Esophagus muscularis mucosa (tissue), 4 donors: ENCODE measurements around the gene GATA3. TPM values are rescaled to one million over a fixed set of nuclear protein-coding genes. Genes with fewer than 3 reads are reported as not detected.

Source experiments
- DNase-seq: peaks from one replicate; pipeline ENCODE4 v3.0.0-alpha.2; 2017; ENCODE audit errors: extremely low spot score
- H3K27ac ChIP-seq, 4 donors: fragments of 200-600 bp; sonication (generic); replicated peaks in 1 of 4; 1 replicate in 3 of 4; 2 replicates in 1 of 4; pipeline ENCODE4 v1.5.1; 2016 to 2019; ENCODE audit warnings: mild to moderate bottlenecking in 1 of 4
- H3K27me3 ChIP-seq, 4 donors: fragments of 200-600 bp; sonication (generic); one replicate each; pipeline versions ENCODE4 v1.5.1 to v1.6.0; 2016 to 2019
- H3K36me3 ChIP-seq, 4 donors: fragments of 200-600 bp; sonication (generic); one replicate each; pipeline ENCODE4 v1.5.1; 2016 to 2019
- H3K4me1 ChIP-seq, 4 donors: fragments of 200-600 bp; sonication (generic); one replicate each; pipeline ENCODE4 v1.5.1; 2016 to 2019
- H3K4me3 ChIP-seq, 4 donors: fragments of 200-600 bp; sonication (generic); 1 replicate in 2 of 4; 2 replicates in 2 of 4; pipeline ENCODE4 v1.5.1; 2016 to 2019; ENCODE audit warnings: mild to moderate bottlenecking in 4 of 4, moderate library complexity in 1 of 4
- H3K9me3 ChIP-seq, 4 donors: fragments of 200-600 bp; sonication (generic); 1 replicate in 3 of 4; 2 replicates in 1 of 4; pipeline ENCODE4 v1.5.1; 2016 to 2019
- EP300 ChIP-seq: sonication (generic); formaldehyde crosslinking; IDR thresholded peaks from one replicate; pipeline ENCODE4 v1.6.1; 2017; ENCODE audit warnings: antibody characterized with exemption
- POLR2A ChIP-seq: fragments of 450-650 bp; IDR thresholded peaks from one replicate; pipeline ENCODE4 v1.6.1; 2017; ENCODE audit warnings: antibody characterized with exemption, moderate library complexity, mild to moderate bottlenecking, low read depth
- POLR2AphosphoS5 ChIP-seq, 2 donors: sonication (generic); formaldehyde crosslinking; IDR thresholded peaks; one replicate each; pipeline ENCODE4 v1.6.1; 2017; ENCODE audit warnings: antibody characterized with exemption in 2 of 2
- WGBS: methylation state at CpG from one replicate; pipeline ENCODE4 v1.1.5; 2018; 5-methylcytosine and 5-hydroxymethylcytosine counted together
- intact Hi-C: fragments of 100-400 bp; cut with DNase I; formaldehyde crosslinking; loops from one replicate; pipeline ENCODE4 v1.15.1; 2023
- total RNA-seq, 4 donors: library from RNA; depleted of rRNA; stranded (reverse); fragments of >200 nt; gene quantifications; one replicate each; pipeline versions ENCODE4 v1.1.0 to v1.2.1, GENCODE V29; 2016
- TF ChIP-seq, protein P1 (sequence below), 3 experiments: fragments of 200-600 bp in 2 of 3; fragments of 450-650 bp in 1 of 3; sonication (generic) in 2 of 3; IDR thresholded peaks; one replicate each; pipeline ENCODE4 v1.5.1; 2017 to 2019; ENCODE audit warnings: antibody characterized with exemption in 3 of 3, mild to moderate bottlenecking in 2 of 3, moderate library complexity in 1 of 3

The GATA3 gene
- total RNA-seq, 4 donors from 2014 or later: 0.19 to 0.46 (median 0.33) TPM; not detected in 1

DNA sequence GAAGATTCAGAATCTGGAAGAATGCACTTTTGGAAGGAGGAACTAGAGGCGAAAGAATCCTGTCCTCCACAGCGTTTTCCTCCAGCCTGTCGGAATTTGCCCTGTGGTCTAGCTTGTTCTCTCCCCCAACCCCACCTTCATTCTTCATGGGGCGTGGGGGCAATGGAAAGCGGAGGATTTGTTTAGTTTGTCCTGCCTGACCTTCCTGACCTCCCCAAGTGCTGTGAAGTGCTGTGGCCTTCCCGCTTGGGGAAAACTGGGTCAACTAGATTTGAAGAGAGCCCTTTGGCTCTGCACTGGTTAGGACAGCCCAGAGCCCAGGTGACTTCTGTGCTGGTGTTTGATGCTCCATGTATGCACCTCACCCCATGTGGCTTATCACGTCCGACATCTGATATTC is 49.1 kb downstream of the GATA3 start:
- TF ChIP-seq, protein P1, sequence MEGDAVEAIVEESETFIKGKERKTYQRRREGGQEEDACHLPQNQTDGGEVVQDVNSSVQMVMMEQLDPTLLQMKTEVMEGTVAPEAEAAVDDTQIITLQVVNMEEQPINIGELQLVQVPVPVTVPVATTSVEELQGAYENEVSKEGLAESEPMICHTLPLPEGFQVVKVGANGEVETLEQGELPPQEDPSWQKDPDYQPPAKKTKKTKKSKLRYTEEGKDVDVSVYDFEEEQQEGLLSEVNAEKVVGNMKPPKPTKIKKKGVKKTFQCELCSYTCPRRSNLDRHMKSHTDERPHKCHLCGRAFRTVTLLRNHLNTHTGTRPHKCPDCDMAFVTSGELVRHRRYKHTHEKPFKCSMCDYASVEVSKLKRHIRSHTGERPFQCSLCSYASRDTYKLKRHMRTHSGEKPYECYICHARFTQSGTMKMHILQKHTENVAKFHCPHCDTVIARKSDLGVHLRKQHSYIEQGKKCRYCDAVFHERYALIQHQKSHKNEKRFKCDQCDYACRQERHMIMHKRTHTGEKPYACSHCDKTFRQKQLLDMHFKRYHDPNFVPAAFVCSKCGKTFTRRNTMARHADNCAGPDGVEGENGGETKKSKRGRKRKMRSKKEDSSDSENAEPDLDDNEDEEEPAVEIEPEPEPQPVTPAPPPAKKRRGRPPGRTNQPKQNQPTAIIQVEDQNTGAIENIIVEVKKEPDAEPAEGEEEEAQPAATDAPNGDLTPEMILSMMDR (IDR thresholded peaks at IDR 0.05): no peak
- TF ChIP-seq EP300 (no peak), POLR2AphosphoS5 (IDR thresholded peaks at IDR 0.05) (no peak), POLR2A (no peak)
- Histone ChIP-seq H3K27me3 (peaks cover 0 to 46% (median 4%) of the 10 kb centered on the region in 4 donors), H3K4me3 (no peak overlapping the region), H3K36me3 (no peaks in the 10 kb centered on the region), H3K4me1 (no peaks in the 10 kb centered on the region), H3K27ac (no peak overlapping the region), H3K9me3 (no peaks in the 10 kb centered on the region)
- 58% methylated on average over 8 of the region's 8 CpGs for WGBS
- intact Hi-C loops: no loop called here
- no peak for DNase-seq

DNA sequence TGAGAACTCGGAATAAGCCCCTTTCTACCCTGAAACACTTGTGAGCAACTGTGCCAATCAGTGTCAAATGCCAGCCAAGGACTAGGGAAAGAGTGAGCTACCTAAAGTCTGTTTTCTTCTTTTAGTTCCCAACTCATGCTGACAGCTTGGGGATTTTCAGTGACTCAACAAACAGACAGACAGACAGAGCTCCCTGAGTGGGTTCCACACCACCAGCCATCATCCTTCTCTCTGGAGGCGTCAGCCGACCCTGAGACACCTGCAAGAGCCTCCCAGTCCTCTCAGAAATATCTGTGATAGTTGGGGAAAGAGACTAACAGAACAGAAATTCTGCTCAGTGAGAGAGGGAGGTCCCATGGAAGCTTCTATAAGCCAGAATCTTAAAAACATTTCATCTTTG is 49.5 kb downstream of the GATA3 start:
- no peaks in the 10 kb centered on the region for H3K4me1 ChIP-seq
- intact Hi-C loops: no loop called here
- WGBS: 62% methylated on average over 3 of the region's 3 CpGs
- peaks cover 0 to 48% (median 4%) of the 10 kb centered on the region in 4 donors for H3K27me3 ChIP-seq
- H3K36me3 ChIP-seq: no peaks in the 10 kb centered on the region
- TF ChIP-seq EP300 (no peak), POLR2AphosphoS5 (IDR thresholded peaks at IDR 0.05) (no peak), POLR2A (no peak)
- TF ChIP-seq, protein P1 (IDR thresholded peaks at IDR 0.05): no peak
- no peak overlapping the region for H3K27ac ChIP-seq
- H3K4me3 ChIP-seq: no peak overlapping the region
- DNase-seq: no peak
- H3K9me3 ChIP-seq: no peaks in the 10 kb centered on the region

DNA sequence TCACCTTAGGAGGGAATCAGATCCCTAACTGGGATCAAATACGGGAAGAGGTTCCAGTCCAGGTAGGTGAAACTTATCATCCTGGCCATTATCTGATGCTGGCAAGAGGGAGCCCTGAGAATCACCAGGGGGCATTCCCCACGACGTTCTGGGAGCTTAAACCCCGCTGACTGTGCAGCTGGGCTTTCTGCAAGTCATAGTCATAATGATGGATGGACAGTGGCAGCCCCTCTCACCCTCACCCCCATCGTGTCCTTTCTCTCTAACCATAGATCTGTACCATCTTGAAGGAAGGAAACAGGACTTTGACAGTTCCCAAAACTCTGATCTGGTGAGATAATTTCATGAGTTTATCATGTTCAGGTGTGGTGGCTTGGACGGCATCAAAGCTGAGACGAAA is 50.2 kb downstream of the GATA3 start:
- H3K36me3 ChIP-seq: no peaks in the 10 kb centered on the region
- no peak for DNase-seq
- H3K27ac ChIP-seq: no peak overlapping the region
- H3K4me3 ChIP-seq: no peak overlapping the region
- no peak for TF ChIP-seq EP300
- TF ChIP-seq, protein P1 (IDR thresholded peaks at IDR 0.05): no peak
- TF ChIP-seq POLR2AphosphoS5 (IDR thresholded peaks at IDR 0.05): no peak
- TF ChIP-seq POLR2A: no peak
- peaks cover 0 to 54% (median 4%) of the 10 kb centered on the region in 4 donors for H3K27me3 ChIP-seq
- 39% methylated on average over 7 of the region's 7 CpGs for WGBS
- no peaks in the 10 kb centered on the region for H3K4me1 ChIP-seq
- no peaks in the 10 kb centered on the region for H3K9me3 ChIP-seq
- intact Hi-C loops: no loop called here

DNA sequence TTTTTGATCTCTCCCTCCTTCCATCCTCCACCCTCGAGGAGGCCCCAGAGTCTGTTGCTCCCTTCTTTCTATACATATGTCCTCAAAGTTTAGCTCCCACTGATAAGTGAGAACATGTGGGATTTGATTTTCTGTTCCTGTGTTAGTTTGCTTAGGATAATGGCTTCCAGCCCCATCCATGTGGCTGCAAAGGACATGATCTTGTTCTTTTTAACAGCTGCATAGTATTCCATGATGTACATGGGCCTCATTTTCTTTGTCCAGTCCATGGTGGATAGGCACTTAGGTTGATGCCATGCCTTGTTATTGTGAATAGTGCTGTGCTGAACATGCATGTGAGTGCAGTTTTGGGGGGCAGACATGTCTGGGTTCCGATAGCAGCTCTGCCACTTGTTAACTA is 51.4 kb downstream of the GATA3 start:
- TF ChIP-seq, protein P1 (IDR thresholded peaks at IDR 0.05): no peak
- TF ChIP-seq POLR2AphosphoS5 (IDR thresholded peaks at IDR 0.05) (no peak), EP300 (no peak), POLR2A (no peak)
- Histone ChIP-seq H3K9me3 (no peaks in the 10 kb centered on the region), H3K27ac (no peak overlapping the region), H3K27me3 (peaks cover 0 to 57% (median 4%) of the 10 kb centered on the region in 4 donors), H3K4me3 (no peak overlapping the region), H3K4me1 (no peaks in the 10 kb centered on the region), H3K36me3 (no peaks in the 10 kb centered on the region)
- intact Hi-C loops: no loop called here
- no peak for DNase-seq
- WGBS: 87% methylated on average over 2 of the region's 2 CpGs

DNA sequence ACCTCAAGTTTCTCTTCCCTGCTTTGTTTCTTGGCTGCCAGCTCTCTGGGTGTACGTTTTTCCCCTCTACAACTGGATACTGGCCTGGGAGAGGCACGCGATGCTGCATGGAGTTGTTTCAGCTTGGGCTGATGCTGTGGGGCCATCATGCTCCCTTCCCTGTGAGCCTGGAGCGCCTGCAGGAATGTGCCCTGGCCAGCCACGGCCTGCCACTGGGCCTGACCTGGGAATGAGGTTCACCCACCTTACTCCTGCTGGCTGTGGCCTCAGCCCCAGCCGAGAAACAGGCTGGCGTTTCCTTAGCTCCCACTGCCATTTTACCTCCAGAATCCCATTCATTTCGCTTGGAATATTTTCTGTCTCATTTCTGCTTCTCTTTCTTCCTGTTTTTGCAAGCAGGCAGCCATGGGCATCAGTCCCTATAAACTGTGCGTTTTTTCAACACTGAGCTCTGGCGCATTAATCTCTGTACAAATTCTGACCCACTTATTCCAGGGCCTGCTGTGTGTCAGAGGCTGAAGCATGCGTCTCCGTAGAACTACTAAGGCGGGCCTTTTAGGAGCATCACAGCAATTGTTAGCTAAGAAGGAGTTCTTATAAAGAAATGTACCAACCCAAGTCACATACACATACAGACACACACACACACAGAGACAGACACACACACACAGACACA is 57.9 kb downstream of the GATA3 start:
- WGBS: 81% methylated on average over 8 of the region's 13 CpGs
- TF ChIP-seq EP300 (no peak), POLR2AphosphoS5 (IDR thresholded peaks at IDR 0.05) (no peak), POLR2A (no peak)
- TF ChIP-seq, protein P1 (IDR thresholded peaks at IDR 0.05): no peak
- intact Hi-C loops: no loop called here

More for the DNA sequence above, 57.9 kb downstream of the GATA3 start:
- no peak for DNase-seq
- no peaks in the 10 kb centered on the region for H3K4me1 ChIP-seq
- H3K27ac ChIP-seq: no peak overlapping the region
- H3K4me3 ChIP-seq: no peak overlapping the region
- no peaks in the 10 kb centered on the region for H3K9me3 ChIP-seq
- peaks cover 0 to 15% (median 0%) of the 10 kb centered on the region in 4 donors for H3K27me3 ChIP-seq
- H3K36me3 ChIP-seq: no peaks in the 10 kb centered on the region
